ENCODE results near the gene RBPJL.

Gene RBPJL

GRCh38 chr20:45268531-45268930 lies 38.1 kb upstream of the RBPJL start:
- no peak for TF ChIP-seq CTCF (conservative IDR thresholded peaks at IDR 0.05; ENCODE audit: low read depth, low read length)
- no peak for DNase-seq (ENCODE audit: low read depth)
- no peak overlapping the region for H3K4me3 ChIP-seq (ENCODE audit: low read depth, low read length)

- DNase-seq (ENCODE audit: low read depth) = no peak
- H3K4me3 ChIP-seq (ENCODE audit: low read depth, low read length) = no peak overlapping the region
- no peak for TF ChIP-seq CTCF (conservative IDR thresholded peaks at IDR 0.05; ENCODE audit: low read depth, low read length)
Measured at GRCh38 chr20:45269056-45269455, 37.6 kb upstream of the RBPJL start.

GRCh38 chr20:45269754-45270270 lies 36.8 kb upstream of the RBPJL start:
- no peak for DNase-seq (ENCODE audit: low read depth)
- no peak overlapping the region for H3K4me3 ChIP-seq (ENCODE audit: low read depth, low read length)
- no peak for TF ChIP-seq CTCF (conservative IDR thresholded peaks at IDR 0.05; ENCODE audit: low read depth, low read length)

- no peak overlapping the region for H3K4me3 ChIP-seq (ENCODE audit: low read depth, low read length)
- no peak for TF ChIP-seq CTCF (conservative IDR thresholded peaks at IDR 0.05; ENCODE audit: low read depth, low read length)
- no peak for DNase-seq (ENCODE audit: low read depth)
Measured at GRCh38 chr20:45275338-45275737, 31.3 kb upstream of the RBPJL start.

GRCh38 chr20:45279992-45280391 lies 26.6 kb upstream of the RBPJL start:
- no peak for TF ChIP-seq CTCF (conservative IDR thresholded peaks at IDR 0.05; ENCODE audit: low read depth, low read length)
- H3K4me3 ChIP-seq (ENCODE audit: low read depth, low read length) = no peak overlapping the region
- no peak for DNase-seq (ENCODE audit: low read depth)

GRCh38 chr20:45282700-45283550 lies 23.7 kb upstream of the RBPJL start:
- DNase-seq (ENCODE audit: low read depth) = no peak
- H3K4me3 ChIP-seq (ENCODE audit: low read depth, low read length) = no peak overlapping the region
- TF ChIP-seq CTCF (conservative IDR thresholded peaks at IDR 0.05; ENCODE audit: low read depth, low read length) = no peak
